B cell (primary cell): Measurements from ENCODE around the gene ACSF2. TPM values are rescaled to one million over a fixed set of nuclear protein-coding genes. Genes with fewer than 3 reads are reported as not detected.

Experiments
- ATAC-seq: fragments of 200-7000 bp; cut with Tn5 transposase; one replicate; pipeline ENCODE4 v1.10.0; 2021; ENCODE audit warnings: low read depth, mild to moderate bottlenecking, moderate number of reproducible peaks, moderate library complexity
- CTCF ChIA-PET: fragments of 350-600 bp; sonication (Branson Sonifier 250); formaldehyde crosslinking; loops from one replicate; lab custom pipeline; 2021; ENCODE audit warnings: antibody characterized with exemption, inconsistent platforms; lab: Charles Lee
- POLR2A ChIA-PET: fragments of 350-600 bp; sonication (Branson Sonifier 250); formaldehyde crosslinking; loops from one replicate; lab custom pipeline; 2021; ENCODE audit warnings: antibody characterized with exemption; lab: Charles Lee
- DNase-seq: peaks from one replicate; pipeline ENCODE4 v3.0.0; 2013
- H2AFZ ChIP-seq: 2 replicates; pipeline ENCODE4 v1.6.1; 2012; ENCODE audit warnings: mild to moderate bottlenecking, low read depth, low read length; ENCODE audit not compliant: insufficient read depth, poor library complexity, severe bottlenecking
- H3K27ac ChIP-seq, 2 donors: 1 replicate in 1 of 2; 2 replicates in 1 of 2; pipeline ENCODE4 v1.5.1; 2012 to 2013; ENCODE audit warnings: low read length in 2 of 2, mild to moderate bottlenecking in 2 of 2, moderate library complexity in 1 of 2
- H3K27me3 ChIP-seq, 4 experiments: fragments of 200-600 bp in 1 of 4; sonication (generic) in 1 of 4; replicated peaks in 1 of 4; 1 replicate in 2 of 4; 2 replicates in 2 of 4; pipeline versions ENCODE4 v1.6.1 to v1.7.0; 2013 to 2016; ENCODE audit warnings: low read length in 3 of 4, mild to moderate bottlenecking in 2 of 4, mixed read lengths in 1 of 4, moderate library complexity in 1 of 4; ENCODE audit not compliant: insufficient read depth in 4 of 4, control insufficient read depth in 3 of 4; ENCODE audit errors: control extremely low read depth in 1 of 4
- H3K36me3 ChIP-seq, 2 experiments: replicated peaks in 1 of 2; 1 replicate in 1 of 2; 2 replicates in 1 of 2; pipeline versions ENCODE4 v1.6.1 to v1.7.1; 2013; ENCODE audit warnings: low read length in 1 of 2; ENCODE audit not compliant: insufficient read depth in 2 of 2, control insufficient read depth in 1 of 2; ENCODE audit errors: control extremely low read depth in 1 of 2, extremely low read depth in 1 of 2
- H3K4me1 ChIP-seq, 2 donors: fragments of 200-600 bp in 1 of 2; sonication (generic) in 1 of 2; 1 replicate in 1 of 2; 2 replicates in 1 of 2; pipeline versions ENCODE4 v1.5.1 to v1.6.1; 2013 to 2017; ENCODE audit warnings: low read length in 2 of 2; ENCODE audit not compliant: control insufficient read depth in 2 of 2, insufficient read depth in 2 of 2
- H3K4me2 ChIP-seq: replicated peaks from 2 replicates; pipeline ENCODE3; 2012; ENCODE audit warnings: mild to moderate bottlenecking, low read depth, low read length; ENCODE audit not compliant: poor library complexity, severe bottlenecking
- H3K4me3 ChIP-seq, 5 experiments: fragments of 200-600 bp in 1 of 5; sonication (generic) in 1 of 5; 1 replicate in 3 of 5; 2 replicates in 2 of 5; pipeline versions ENCODE4 v1.5.1 to v1.7.0; 2011 to 2016; ENCODE audit warnings: low read length in 4 of 5, mild to moderate bottlenecking in 4 of 5, low read depth in 2 of 5, control low read depth in 1 of 5, moderate library complexity in 1 of 5; ENCODE audit not compliant: insufficient read depth in 1 of 5; ENCODE audit errors: control extremely low read depth in 1 of 5, extremely low read depth in 1 of 5
- H3K79me2 ChIP-seq: fragments of 200-600 bp; sonication (generic); one replicate; pipeline ENCODE4 v1.6.0; 2016; ENCODE audit warnings: low read length; ENCODE audit not compliant: control insufficient read depth, insufficient read depth
- H3K9ac ChIP-seq: fragments of 200-600 bp; sonication (generic); 2 replicates; pipeline ENCODE4 v1.6.1; 2017; ENCODE audit warnings: mild to moderate bottlenecking, low read length, moderate library complexity
- H3K9me3 ChIP-seq, 3 donors: one replicate each; pipeline versions ENCODE4 v1.6.1 to v1.7.1; 2013; ENCODE audit warnings: low read length in 2 of 3; ENCODE audit not compliant: control insufficient read depth in 2 of 3, insufficient read depth in 1 of 3; ENCODE audit errors: control extremely low read depth in 1 of 3
- H4K20me1 ChIP-seq: 2 replicates; pipeline ENCODE4 v1.6.0; 2012; ENCODE audit warnings: mild to moderate bottlenecking, low read length; ENCODE audit not compliant: insufficient read depth, control insufficient read depth, poor library complexity, severe bottlenecking
- H3K27ac Mint-ChIP-seq: one replicate; pipeline ENCODE4 v1.8.0; 2021; ENCODE audit warnings: mixed read lengths
- H3K27me3 Mint-ChIP-seq: one replicate; pipeline ENCODE4 v1.8.0; 2021; ENCODE audit warnings: mixed read lengths
- H3K4me1 Mint-ChIP-seq: one replicate; pipeline ENCODE4 v1.8.0; 2021; ENCODE audit warnings: mixed read lengths
- H3K4me3 Mint-ChIP-seq: one replicate; pipeline ENCODE4 v1.8.0; 2021; ENCODE audit warnings: mixed read lengths
- H3K9me3 Mint-ChIP-seq: one replicate; pipeline ENCODE4 v1.8.0; 2022; ENCODE audit warnings: mixed read lengths; ENCODE audit not compliant: insufficient read depth
- CTCF ChIP-seq: fragments of 200-600 bp; IDR thresholded peaks from one replicate; pipeline ENCODE4 v1.8.0; 2022; ENCODE audit warnings: antibody characterized with exemption, mild to moderate bottlenecking
- EZH2 ChIP-seq: IDR thresholded peaks from 2 replicates; pipeline ENCODE4 v1.6.1; 2012; ENCODE audit warnings: borderline replicate concordance, low read depth, mild to moderate bottlenecking, moderate library complexity, low read length; ENCODE audit not compliant: insufficient read depth, poor library complexity, severe bottlenecking
- WGBS: methylation state at CpG from one replicate; pipeline ENCODE4 v1.1.5; 2013; ENCODE audit warnings: missing lambda C conversion rate; ENCODE audit not compliant: insufficient coverage; 5-methylcytosine and 5-hydroxymethylcytosine counted together
- intact Hi-C: fragments of 100-400 bp; cut with micrococcal nuclease; formaldehyde crosslinking; loops from one replicate; pipeline ENCODE4 v1.10.0; 2022
- polyA plus RNA-seq: library from polyadenylated mRNA; depleted of rRNA; stranded (reverse); fragments of >200 nt; gene quantifications from 2 replicates; pipeline ENCODE4 v1.2.3, GENCODE V29; 2012
- total RNA-seq, 2 donors: library from RNA; stranded (reverse); fragments of 120-200 nt in 1 of 2; gene quantifications; 1 replicate in 1 of 2; 2 replicates in 1 of 2; pipeline versions ENCODE4 v1.2.3 to v1.2.4, GENCODE V29; 2013 to 2022

ACSF2 gene
- total and polyA plus RNA-seq, 2 donors (not counting 1 experiment from before 2014, with no cell fraction given), result 59.6 to 66.1 TPM

GRCh38 chr17:50521514-50521913 lies 95.5 kb downstream of the ACSF2 start:
- no peaks in the 10 kb centered on the region for H3K27me3 ChIP-seq
- H3K27ac ChIP-seq, result no peak overlapping the region
- intact Hi-C loops, result no loop called here
- H4K20me1 ChIP-seq, result no peaks in the 10 kb centered on the region
- H3K27ac Mint-ChIP-seq, result no peak overlapping the region
- ChIA-PET POLR2A (no interaction called here), CTCF (no interaction called here)
- H3K36me3 ChIP-seq, result no peaks in the 10 kb centered on the region
- H3K9me3 ChIP-seq, result no peaks in the 10 kb centered on the region
- no peak overlapping the region for H3K4me3 Mint-ChIP-seq
- H3K4me3 ChIP-seq, result no peak overlapping the region
- ATAC-seq (no peak), DNase-seq (no peak)
- no peaks in the 10 kb centered on the region for H3K9me3 Mint-ChIP-seq
- no peaks in the 10 kb centered on the region for H3K79me2 ChIP-seq
- 63% methylated on average over 1 of the region's 2 CpGs for WGBS
- no peak for TF ChIP-seq EZH2
- TF ChIP-seq CTCF, result no peak
- H3K9ac ChIP-seq, result no peak overlapping the region
- no peaks in the 10 kb centered on the region for H3K4me1 ChIP-seq
- H3K4me1 Mint-ChIP-seq, result no peaks in the 10 kb centered on the region
- no peak overlapping the region for H3K4me2 ChIP-seq
- H3K27me3 Mint-ChIP-seq, result no peaks in the 10 kb centered on the region
- H2AFZ ChIP-seq, result no peak overlapping the region

DNA sequence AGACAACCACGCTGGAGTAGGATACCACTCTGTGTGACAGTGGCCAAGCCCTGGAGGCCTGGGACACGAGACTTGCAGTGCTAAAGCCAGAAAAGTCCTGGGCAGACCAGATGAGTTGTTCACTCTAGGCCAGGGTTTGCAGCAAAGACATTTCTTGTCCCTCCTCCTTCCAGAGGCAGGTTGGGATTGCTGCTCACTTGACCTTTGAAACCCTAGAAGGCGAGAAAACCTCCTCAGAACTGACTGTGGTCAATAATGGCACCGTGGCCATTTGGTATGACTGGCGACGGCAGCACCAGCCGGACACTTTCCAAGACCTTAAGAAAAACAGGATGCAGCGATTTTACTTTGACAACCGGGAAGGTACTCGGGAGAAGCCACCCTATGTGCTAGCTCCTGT lies 96.7 kb downstream of the ACSF2 start:
- Histone ChIP-seq H3K79me2 (no peaks in the 10 kb centered on the region), H3K27ac (no peak overlapping the region), H3K4me1 (no peaks in the 10 kb centered on the region), H2AFZ (no peak overlapping the region), H4K20me1 (no peaks in the 10 kb centered on the region), H3K9me3 (no peaks in the 10 kb centered on the region), H3K36me3 (no peaks in the 10 kb centered on the region), H3K9ac (no peak overlapping the region), H3K27me3 (peaks cover 0 to 4% (median under 1%) of the 10 kb centered on the region in 4 experiments), H3K4me3 (no peak overlapping the region), H3K4me2 (no peak overlapping the region)
- H3K4me1 Mint-ChIP-seq, result no peaks in the 10 kb centered on the region
- no peak overlapping the region for H3K27ac Mint-ChIP-seq
- no peaks in the 10 kb centered on the region for H3K9me3 Mint-ChIP-seq
- ChIA-PET POLR2A (no interaction called here), CTCF (no interaction called here)
- DNase-seq (no peak), ATAC-seq (no peak)
- intact Hi-C loops, result no loop called here
- WGBS, result 92% methylated on average over 10 of the region's 10 CpGs
- H3K27me3 Mint-ChIP-seq, result no peaks in the 10 kb centered on the region
- TF ChIP-seq EZH2 (no peak), CTCF (no peak)
- H3K4me3 Mint-ChIP-seq, result no peak overlapping the region
